H1 (cell line): ENCODE measurements around the gene CIB2. TPM values are rescaled to one million over a fixed set of nuclear protein-coding genes. Genes with fewer than 3 reads are reported as not detected.

Source experiments
- CTCF ChIA-PET: fragments of 300-600 bp; sonication (Branson Sonifier 250); formaldehyde crosslinking; loops from one replicate; lab custom pipeline; 2021; ENCODE audit not compliant: partially characterized antibody; lab: Charles Lee
- POLR2A ChIA-PET: fragments of 300-600 bp; sonication (Branson Sonifier 250); formaldehyde crosslinking; loops from one replicate; lab custom pipeline; 2021; ENCODE audit warnings: inconsistent platforms; ENCODE audit not compliant: partially characterized antibody; lab: Charles Lee
- DNase-seq, 2 experiments: peaks; one replicate each; pipeline versions ENCODE4 v3.0.0 to v3.0.0-alpha.2; 2010 to 2022; ENCODE audit warnings: low spot score in 2 of 2, low read depth in 1 of 2, mixed read lengths in 1 of 2
- FAIRE-seq: peaks from 2 replicates; lab custom pipeline; 2011; peaks lifted over from hg19 to GRCh38; lab: Jason Lieb, UNC
- H2AFZ ChIP-seq: 2 replicates; pipeline ENCODE4 v1.8.1; 2012; ENCODE audit warnings: low read length, inconsistent platforms
- H2AK5ac ChIP-seq: 2 replicates; pipeline ENCODE4 v1.6.1; 2013; ENCODE audit warnings: low read depth, low read length
- H2BK120ac ChIP-seq: replicated peaks from 2 replicates; pipeline ENCODE3; 2013; ENCODE audit warnings: low read depth, low read length, inconsistent platforms
- H2BK12ac ChIP-seq: 2 replicates; pipeline ENCODE4 v1.6.1; 2013; ENCODE audit warnings: low read depth, low read length
- H2BK15ac ChIP-seq: 2 replicates; pipeline ENCODE4 v1.6.1; 2013; ENCODE audit warnings: low read length
- H2BK20ac ChIP-seq: 2 replicates; pipeline ENCODE4 v1.6.1; 2013; ENCODE audit warnings: low read length
- H2BK5ac ChIP-seq: 2 replicates; pipeline ENCODE4 v1.6.1; 2013; ENCODE audit warnings: low read depth, low read length
- H3K14ac ChIP-seq: 2 replicates; pipeline ENCODE4 v1.6.1; 2013; ENCODE audit warnings: inconsistent platforms; ENCODE audit not compliant: insufficient read length
- H3K18ac ChIP-seq: 2 replicates; pipeline ENCODE4 v1.6.1; 2013; ENCODE audit warnings: low read length; ENCODE audit errors: extremely low read depth
- H3K23ac ChIP-seq: 2 replicates; pipeline ENCODE4 v1.6.1; 2013; ENCODE audit warnings: inconsistent platforms; ENCODE audit not compliant: insufficient read length
- H3K23me2 ChIP-seq: 2 replicates; pipeline ENCODE4 v1.6.1; 2013; ENCODE audit warnings: low read depth, low read length
- H3K27ac ChIP-seq: 2 replicates; pipeline ENCODE4 v1.6.1; 2011; ENCODE audit warnings: low read depth, low read length, inconsistent platforms
- H3K27me3 ChIP-seq, 4 experiments: replicated peaks in 1 of 4; 1 replicate in 1 of 4; 2 replicates in 3 of 4; pipeline versions ENCODE4 v1.6.1 to v1.8.1; 2011 to 2013; ENCODE audit warnings: low read length in 3 of 4, mild to moderate bottlenecking in 3 of 4, inconsistent platforms in 2 of 4, mixed read lengths in 2 of 4, moderate library complexity in 1 of 4; ENCODE audit not compliant: control insufficient read depth in 3 of 4, insufficient read depth in 3 of 4; ENCODE audit errors: extremely low read depth in 1 of 4
- H3K36me3 ChIP-seq, 4 experiments: 2 replicates each; pipeline versions ENCODE4 v1.6.1 to v1.8.1; 2011 to 2013; ENCODE audit warnings: mild to moderate bottlenecking in 4 of 4, low read length in 3 of 4, moderate library complexity in 2 of 4, control low read depth in 1 of 4, inconsistent platforms in 1 of 4; ENCODE audit not compliant: insufficient read depth in 4 of 4, control insufficient read depth in 2 of 4
- H3K4ac ChIP-seq: replicated peaks from 2 replicates; pipeline ENCODE3; 2013; ENCODE audit warnings: low read length, low read depth, mixed read lengths, inconsistent platforms; ENCODE audit not compliant: insufficient read length
- H3K4me1 ChIP-seq, 4 experiments: replicated peaks in 1 of 4; 1 replicate in 1 of 4; 2 replicates in 3 of 4; pipeline versions ENCODE4 v1.6.1 to v1.8.1; 2011 to 2013; ENCODE audit warnings: low read length in 3 of 4, inconsistent platforms in 2 of 4, mixed read lengths in 1 of 4; ENCODE audit not compliant: insufficient read depth in 4 of 4, control insufficient read depth in 3 of 4
- H3K4me2 ChIP-seq, 2 experiments: 2 replicates each; pipeline versions ENCODE4 v1.6.1 to v1.8.1; 2011 to 2013; ENCODE audit warnings: low read depth in 2 of 2, low read length in 2 of 2, control low read depth in 1 of 2, inconsistent platforms in 1 of 2, mild to moderate bottlenecking in 1 of 2; ENCODE audit not compliant: insufficient read depth in 1 of 2
- H3K4me3 ChIP-seq, 4 experiments: fragments of 200-600, 300-600 bp in 1 of 4; sonication (generic), shearing (Covaris generic), sonication (Bioruptor Twin) in 1 of 4; 2 replicates each; pipeline versions ENCODE4 v1.5.1 to v1.8.1; 2011 to 2016; ENCODE audit warnings: low read length in 4 of 4, low read depth in 3 of 4, control low read depth in 2 of 4, inconsistent platforms in 2 of 4, mild to moderate bottlenecking in 2 of 4, mixed read lengths in 1 of 4, moderate library complexity in 1 of 4; ENCODE audit not compliant: insufficient read depth in 2 of 4; ENCODE audit errors: extremely low read depth in 1 of 4
- H3K56ac ChIP-seq: replicated peaks from 2 replicates; pipeline ENCODE3; 2013; ENCODE audit warnings: low read depth, mild to moderate bottlenecking, mixed read lengths, low read length, inconsistent platforms; ENCODE audit not compliant: insufficient read length
- H3K79me1 ChIP-seq: 2 replicates; pipeline ENCODE4 v1.6.1; 2013; ENCODE audit warnings: low read depth, low read length, control low read depth
- H3K79me2 ChIP-seq, 2 experiments: 2 replicates each; pipeline versions ENCODE4 v1.6.1 to v1.8.1; 2012 to 2013; ENCODE audit warnings: low read length in 2 of 2, mild to moderate bottlenecking in 2 of 2, inconsistent platforms in 1 of 2; ENCODE audit not compliant: insufficient read depth in 2 of 2, control insufficient read depth in 1 of 2
- H3K9ac ChIP-seq, 4 experiments: replicated peaks in 1 of 4; 1 replicate in 1 of 4; 2 replicates in 3 of 4; pipeline versions ENCODE4 v1.6.1 to v1.8.1; 2011 to 2013; ENCODE audit warnings: low read depth in 3 of 4, low read length in 3 of 4, control low read depth in 2 of 4, mild to moderate bottlenecking in 2 of 4, moderate library complexity in 2 of 4, inconsistent platforms in 1 of 4; ENCODE audit errors: extremely low read depth in 1 of 4
- H3K9me3 ChIP-seq, 2 experiments: 2 replicates each; pipeline versions ENCODE4 v1.6.1 to v1.8.1; 2012 to 2013; ENCODE audit warnings: mild to moderate bottlenecking in 2 of 2, moderate library complexity in 2 of 2, control low read depth in 1 of 2, inconsistent platforms in 1 of 2, low read depth in 1 of 2, low read length in 1 of 2, mixed read lengths in 1 of 2; ENCODE audit not compliant: insufficient read depth in 2 of 2
- H4K20me1 ChIP-seq, 2 experiments: replicated peaks in 1 of 2; 2 replicates each; pipeline versions ENCODE3 to v1.8.1; 2011 to 2013; ENCODE audit warnings: inconsistent platforms in 2 of 2, low read length in 2 of 2, mild to moderate bottlenecking in 1 of 2; ENCODE audit not compliant: insufficient read depth in 2 of 2, control insufficient read depth in 1 of 2
- H4K5ac ChIP-seq: 2 replicates; pipeline ENCODE4 v1.6.1; 2013; ENCODE audit warnings: low read length, low read depth, mixed read lengths, inconsistent platforms; ENCODE audit not compliant: insufficient read length
- H4K8ac ChIP-seq: 2 replicates; pipeline ENCODE4 v1.8.0; 2013; ENCODE audit warnings: mild to moderate bottlenecking, moderate library complexity, low read length, inconsistent platforms; ENCODE audit not compliant: insufficient read depth; ENCODE audit errors: extremely low read depth
- H4K91ac ChIP-seq: replicated peaks from 2 replicates; pipeline ENCODE3; 2013; ENCODE audit warnings: low read length, mixed read lengths, inconsistent platforms; ENCODE audit not compliant: insufficient read length
- BRCA1 ChIP-seq: IDR thresholded peaks from 2 replicates; pipeline ENCODE4 v1.6.1; 2012; ENCODE audit warnings: low read depth, low read length, improper control_type of control experiment
- CEBPB ChIP-seq: IDR thresholded peaks from 2 replicates; pipeline ENCODE4 v1.6.1; 2012; ENCODE audit warnings: low read depth, low read length
- EGR1 ChIP-seq: IDR thresholded peaks from 2 replicates; pipeline ENCODE4 v1.6.1; 2011; ENCODE audit warnings: low read depth, low read length, borderline replicate concordance
- EZH2 ChIP-seq: fragments of 200-600 bp; sonication (generic); IDR thresholded peaks from 2 replicates; pipeline ENCODE4 v1.7.1; 2012; ENCODE audit warnings: low read depth, mild to moderate bottlenecking, moderate library complexity, low read length, inconsistent platforms; ENCODE audit not compliant: severe bottlenecking
- POU5F1 ChIP-seq: IDR thresholded peaks from 2 replicates; pipeline ENCODE4 v1.6.1; 2011; ENCODE audit warnings: low read depth, mild to moderate bottlenecking, low read length, moderate library complexity
- RAD21 ChIP-seq, 2 experiments: IDR thresholded peaks in 1 of 2; conservative IDR thresholded peaks in 1 of 2; 2 replicates each; pipeline ENCODE4 v1.6.1; 2011; ENCODE audit warnings: low read depth in 2 of 2, low read length in 2 of 2, improper control_type of control experiment in 1 of 2, inconsistent platforms in 1 of 2, mild to moderate bottlenecking in 1 of 2, moderate library complexity in 1 of 2
- SIX5 ChIP-seq: IDR thresholded peaks from 2 replicates; pipeline ENCODE4 v1.6.1; 2011; ENCODE audit warnings: mild to moderate bottlenecking, low read depth, low read length
- TEAD4 ChIP-seq: IDR thresholded peaks from 2 replicates; pipeline ENCODE4 v1.6.1; 2012; ENCODE audit warnings: low read depth, low read length, inconsistent platforms, mixed read lengths
- ZNF274 ChIP-seq: IDR thresholded peaks from 2 replicates; pipeline ENCODE4 v1.7.0; 2012; ENCODE audit warnings: low read length, borderline replicate concordance; ENCODE audit errors: extremely low read depth
- WGBS, 2 experiments: shearing (Covaris generic) in 1 of 2; methylation state at CpG; one replicate each; pipeline versions ENCODE4 v1.1.6 to v1.1.7; 2013 to 2015; ENCODE audit warnings: low lambda C conversion rate in 2 of 2, mixed read lengths in 2 of 2, inconsistent platforms in 1 of 2, low coverage in 1 of 2, missing lambda C conversion rate in 1 of 2; ENCODE audit not compliant: insufficient replicate concordance in 2 of 2, insufficient coverage in 1 of 2, insufficient read length in 1 of 2; ENCODE audit errors: extremely low coverage in 1 of 2, missing lambda C conversion rate in 1 of 2; 5-methylcytosine and 5-hydroxymethylcytosine counted together
- polyA plus RNA-seq, 7 experiments: library from polyadenylated mRNA; depleted of rRNA in 3 of 7; stranded (reverse) in 5 of 7; unstranded in 2 of 7; fragments of >200 nt in 5 of 7; fragments of 200-250 nt in 2 of 7; gene quantifications; 1 replicate in 5 of 7; 2 replicates in 1 of 7; 4 replicates in 1 of 7; pipeline versions ENCODE4 v1.2.1 to v1.2.3, GENCODE V29; 2011 to 2013; ENCODE audit warnings: missing spikeins in 2 of 7, mixed read lengths in 2 of 7
- total RNA-seq: library from RNA; stranded (reverse); fragmentation: NEBNext Ultra II Directional; extraction: Animal tissue kit (Norgen Biotek cat#: 25700); gene quantifications from 2 replicates; pipeline ENCODE4 v1.2.1, GENCODE V29; 2021
- TF ChIP-seq, protein P1 (sequence below): IDR thresholded peaks from 2 replicates; pipeline ENCODE4 v1.6.1; 2012; ENCODE audit warnings: inconsistent platforms
- TF ChIP-seq, protein P2 (sequence below): IDR thresholded peaks from 2 replicates; pipeline ENCODE4 v1.6.1; 2011; ENCODE audit warnings: low read depth, mild to moderate bottlenecking, low read length; ENCODE audit not compliant: insufficient read depth

Gene CIB2
- total and polyA plus RNA-seq, 2 of the 8 experiments (the other 6 are each of a cell fraction or from before 2014, with no cell fraction given): 41.5 to 45.8 TPM

DNA sequence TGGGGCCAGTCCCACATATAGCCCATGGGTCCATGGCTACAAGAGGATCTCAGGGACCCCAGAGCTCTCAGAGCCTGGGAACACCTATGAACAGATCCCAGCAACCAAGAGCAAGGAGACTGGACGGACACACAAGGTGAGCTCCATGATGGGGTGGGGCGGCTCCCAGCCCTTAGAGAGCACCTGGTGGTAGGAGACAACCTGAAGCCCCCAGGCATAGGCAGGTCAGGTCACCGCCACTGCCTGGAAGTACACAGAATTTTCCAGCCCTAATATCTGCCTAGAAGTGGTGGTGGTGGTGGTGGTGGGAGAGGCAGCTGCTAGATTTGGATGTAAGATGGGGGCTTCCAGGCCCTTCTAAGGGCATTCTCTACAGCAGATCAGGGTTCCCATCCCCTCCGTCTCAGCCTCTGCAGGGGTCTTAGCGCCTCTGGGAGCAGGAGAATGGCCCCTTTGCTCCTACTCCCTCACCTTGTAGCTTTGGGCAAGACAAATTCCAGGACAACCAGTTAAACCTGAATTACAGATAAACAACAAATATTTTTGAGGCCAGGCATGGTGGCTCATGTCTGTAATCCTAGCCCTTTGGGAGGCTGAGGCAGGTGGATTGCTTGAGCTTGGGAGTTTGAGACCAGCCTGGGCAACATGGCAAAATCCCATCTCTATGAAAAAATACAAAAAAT is 29.7 kb downstream of the CIB2 start:
- Histone ChIP-seq H3K79me2 (no peaks in the 10 kb centered on the region), H2BK20ac (no peak overlapping the region), H3K23me2 (no peaks in the 10 kb centered on the region), H2BK12ac (no peak overlapping the region), H4K8ac (no peak overlapping the region), H3K27me3 (no peaks in the 10 kb centered on the region), H4K5ac (no peak overlapping the region), H3K79me1 (no peaks in the 10 kb centered on the region), H3K9me3 (no peaks in the 10 kb centered on the region), H2BK5ac (no peak overlapping the region), H3K4me3 (no peak overlapping the region), H3K18ac (no peak overlapping the region), H2BK120ac (no peak overlapping the region), H4K20me1 (no peaks in the 10 kb centered on the region), H3K14ac (no peak overlapping the region), H3K9ac (no peak overlapping the region; a peak in 1 of 7 replicates), H3K4me1 (no peaks in the 10 kb centered on the region), H3K56ac (no peak overlapping the region), H3K36me3 (peaks cover 0 to 4% (median 1%) of the 10 kb centered on the region in 4 experiments; a peak in 2 of 8 replicates), H4K91ac (no peak overlapping the region), H3K4ac (no peak overlapping the region), H3K23ac (no peak overlapping the region), H3K27ac (no peak overlapping the region), H2AFZ (no peak overlapping the region), H2BK15ac (no peak overlapping the region), H2AK5ac (no peak overlapping the region), H3K4me2 (no peak overlapping the region)
- ChIA-PET CTCF (interaction anchor here (0.6 to 16.8 kb wide), 12 partner anchors 11 to 327 kb away, joined by 3 to 226 read pairs (median 3); no protein-coding TSS in a partner anchor), POLR2A (interaction anchor here (1.2 to 1.7 kb wide), 2 partner anchors 18 to 156 kb away, joined by 3 to 5 read pairs; no protein-coding TSS in a partner anchor)
- DNase-seq (no peak), FAIRE-seq (no peak)
- TF ChIP-seq RAD21 (IDR thresholded peaks at IDR 0.05 in 1 of 2, conservative IDR thresholded peaks at IDR 0.05 in 1 of 2; ENCODE audit: low read depth in 2 of 2, low read length in 2 of 2) (no peak), TEAD4 (no peak), ZNF274 (no peak), POU5F1 (no peak), EGR1 (no peak), CEBPB (no peak), EZH2 (no peak), SIX5 (no peak), BRCA1 (no peak)
- TF ChIP-seq, protein P1, sequence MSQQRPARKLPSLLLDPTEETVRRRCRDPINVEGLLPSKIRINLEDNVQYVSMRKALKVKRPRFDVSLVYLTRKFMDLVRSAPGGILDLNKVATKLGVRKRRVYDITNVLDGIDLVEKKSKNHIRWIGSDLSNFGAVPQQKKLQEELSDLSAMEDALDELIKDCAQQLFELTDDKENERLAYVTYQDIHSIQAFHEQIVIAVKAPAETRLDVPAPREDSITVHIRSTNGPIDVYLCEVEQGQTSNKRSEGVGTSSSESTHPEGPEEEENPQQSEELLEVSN: no peak
- TF ChIP-seq, protein P2, sequence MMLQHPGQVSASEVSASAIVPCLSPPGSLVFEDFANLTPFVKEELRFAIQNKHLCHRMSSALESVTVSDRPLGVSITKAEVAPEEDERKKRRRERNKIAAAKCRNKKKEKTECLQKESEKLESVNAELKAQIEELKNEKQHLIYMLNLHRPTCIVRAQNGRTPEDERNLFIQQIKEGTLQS: no peak
- 92% methylated on average over 5 of the region's 5 CpGs; no CpG with 5 or more reads in 1 of the 2 experiments for WGBS, 2 experiments
